Measurements from ENCODE around the gene CHD3. TPM values are rescaled to one million over a fixed set of nuclear protein-coding genes. Genes with fewer than 3 reads are reported as not detected.

Gene CHD3
- total and polyA plus RNA-seq, 2 of the 13 experiments (the other 11 are each of a cell fraction or from before 2014, with no cell fraction given): 2.7 to 3.7 TPM

DNA sequence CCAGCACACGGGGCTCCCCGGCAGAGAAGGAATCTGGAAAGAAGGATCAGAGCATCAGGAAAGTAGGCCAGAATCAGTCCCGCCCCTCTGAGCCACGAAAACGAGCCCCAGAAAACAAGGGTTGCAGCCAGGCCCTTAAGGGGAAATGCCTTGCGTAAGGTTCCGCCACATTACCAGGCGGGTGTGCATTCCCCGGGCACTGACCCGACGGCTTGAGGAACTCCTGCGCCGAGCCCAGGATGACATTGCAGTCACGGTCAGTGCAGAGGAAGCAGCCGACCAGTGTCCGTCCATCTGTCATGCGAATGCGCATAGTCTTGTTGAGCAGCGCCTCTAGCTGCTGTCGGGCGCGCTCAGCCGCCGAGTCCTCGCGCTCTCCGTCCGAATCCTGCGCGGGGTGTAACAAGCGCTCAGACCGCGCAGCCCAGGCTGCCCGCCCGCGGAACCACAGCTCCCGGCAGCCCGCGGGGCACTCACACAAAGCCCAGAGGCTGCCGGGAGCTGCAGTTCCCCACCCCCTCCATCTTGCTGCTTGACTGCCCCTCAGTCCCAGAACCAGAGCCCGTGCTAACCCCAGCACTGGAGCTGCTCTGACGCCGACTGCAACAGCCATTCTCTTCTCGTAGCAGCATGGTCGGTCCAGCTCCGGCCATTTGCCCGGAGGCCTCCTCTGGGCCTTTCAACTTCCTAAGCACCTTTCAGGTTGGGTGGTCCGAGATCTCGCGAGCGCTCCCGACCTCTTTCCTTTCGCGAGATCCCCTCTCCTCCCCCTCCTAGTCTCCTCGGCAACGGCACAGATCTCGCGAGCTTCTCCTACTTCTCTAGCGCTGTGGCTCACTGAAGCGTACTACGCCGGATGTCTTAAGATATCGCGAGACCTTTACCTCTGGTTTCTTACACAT lies 31.5 kb upstream of the CHD3 start, which contains the start of gene NAA38 (continued):
- TF ChIP-seq KMT2A (CRISPR knock-in tag; IDR thresholded peaks at IDR 0.05) (peak; percentile 43; the same call in 1 of the 2 replicates), ZNF75D (CRISPR knock-in tag; IDR thresholded peaks at IDR 0.05; ENCODE audit: borderline replicate concordance) (no peak), MTF1 (CRISPR knock-in tag; IDR thresholded peaks at IDR 0.05) (no peak), ZNF563 (CRISPR knock-in tag; IDR thresholded peaks at IDR 0.05) (peak; percentile 27; the same call in 1 of the 2 replicates), KLF16 (CRISPR knock-in tag; IDR thresholded peaks at IDR 0.05) (peak in 1 of 2 experiments; percentile 82; a peak in 2 of 4 replicates), NFATC3 (CRISPR knock-in tag; IDR thresholded peaks at IDR 0.05) (no peak), ZNF746 (CRISPR knock-in tag; IDR thresholded peaks at IDR 0.05) (no peak), SRSF1 (optimal IDR thresholded peaks at IDR 0.05; ENCODE audit: low read depth, low read length) (no peak), MAX (IDR thresholded peaks at IDR 0.05) (peak; percentile 74), ZKSCAN8 (CRISPR knock-in tag; IDR thresholded peaks at IDR 0.05; ENCODE audit: borderline replicate concordance) (0 out of 2 replicates have a peak, but pooled peaks have one; percentile 42), GMEB1 (CRISPR knock-in tag; IDR thresholded peaks at IDR 0.05; ENCODE audit: borderline replicate concordance) (peak; percentile 66; the same call in 1 of the 2 replicates), PTBP1 (IDR thresholded peaks at IDR 0.05; ENCODE audit: low read depth, low read length, poor library complexity, severe bottlenecking) (peak; percentile 22), ZUFSP (CRISPR knock-in tag; IDR thresholded peaks at IDR 0.05; ENCODE audit: borderline replicate concordance) (no peak), FOXO1 (CRISPR knock-in tag; IDR thresholded peaks at IDR 0.05) (0 out of 2 replicates have a peak, but pooled peaks have one; percentile 15), HOXA9 (CRISPR knock-in tag; IDR thresholded peaks at IDR 0.05; ENCODE audit: borderline replicate concordance) (no peak), EZH2 (conservative IDR thresholded peaks at IDR 0.05; ENCODE audit: low read depth, low read length) (no peak), MEF2D (CRISPR knock-in tag; IDR thresholded peaks at IDR 0.05) (peak; percentile 54; the same call in 1 of the 2 replicates)
- TF ChIP-seq, protein P1, sequence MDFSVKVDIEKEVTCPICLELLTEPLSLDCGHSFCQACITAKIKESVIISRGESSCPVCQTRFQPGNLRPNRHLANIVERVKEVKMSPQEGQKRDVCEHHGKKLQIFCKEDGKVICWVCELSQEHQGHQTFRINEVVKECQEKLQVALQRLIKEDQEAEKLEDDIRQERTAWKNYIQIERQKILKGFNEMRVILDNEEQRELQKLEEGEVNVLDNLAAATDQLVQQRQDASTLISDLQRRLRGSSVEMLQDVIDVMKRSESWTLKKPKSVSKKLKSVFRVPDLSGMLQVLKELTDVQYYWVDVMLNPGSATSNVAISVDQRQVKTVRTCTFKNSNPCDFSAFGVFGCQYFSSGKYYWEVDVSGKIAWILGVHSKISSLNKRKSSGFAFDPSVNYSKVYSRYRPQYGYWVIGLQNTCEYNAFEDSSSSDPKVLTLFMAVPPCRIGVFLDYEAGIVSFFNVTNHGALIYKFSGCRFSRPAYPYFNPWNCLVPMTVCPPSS (IDR thresholded peaks at IDR 0.05): no peak
- TF ChIP-seq, protein P2, sequence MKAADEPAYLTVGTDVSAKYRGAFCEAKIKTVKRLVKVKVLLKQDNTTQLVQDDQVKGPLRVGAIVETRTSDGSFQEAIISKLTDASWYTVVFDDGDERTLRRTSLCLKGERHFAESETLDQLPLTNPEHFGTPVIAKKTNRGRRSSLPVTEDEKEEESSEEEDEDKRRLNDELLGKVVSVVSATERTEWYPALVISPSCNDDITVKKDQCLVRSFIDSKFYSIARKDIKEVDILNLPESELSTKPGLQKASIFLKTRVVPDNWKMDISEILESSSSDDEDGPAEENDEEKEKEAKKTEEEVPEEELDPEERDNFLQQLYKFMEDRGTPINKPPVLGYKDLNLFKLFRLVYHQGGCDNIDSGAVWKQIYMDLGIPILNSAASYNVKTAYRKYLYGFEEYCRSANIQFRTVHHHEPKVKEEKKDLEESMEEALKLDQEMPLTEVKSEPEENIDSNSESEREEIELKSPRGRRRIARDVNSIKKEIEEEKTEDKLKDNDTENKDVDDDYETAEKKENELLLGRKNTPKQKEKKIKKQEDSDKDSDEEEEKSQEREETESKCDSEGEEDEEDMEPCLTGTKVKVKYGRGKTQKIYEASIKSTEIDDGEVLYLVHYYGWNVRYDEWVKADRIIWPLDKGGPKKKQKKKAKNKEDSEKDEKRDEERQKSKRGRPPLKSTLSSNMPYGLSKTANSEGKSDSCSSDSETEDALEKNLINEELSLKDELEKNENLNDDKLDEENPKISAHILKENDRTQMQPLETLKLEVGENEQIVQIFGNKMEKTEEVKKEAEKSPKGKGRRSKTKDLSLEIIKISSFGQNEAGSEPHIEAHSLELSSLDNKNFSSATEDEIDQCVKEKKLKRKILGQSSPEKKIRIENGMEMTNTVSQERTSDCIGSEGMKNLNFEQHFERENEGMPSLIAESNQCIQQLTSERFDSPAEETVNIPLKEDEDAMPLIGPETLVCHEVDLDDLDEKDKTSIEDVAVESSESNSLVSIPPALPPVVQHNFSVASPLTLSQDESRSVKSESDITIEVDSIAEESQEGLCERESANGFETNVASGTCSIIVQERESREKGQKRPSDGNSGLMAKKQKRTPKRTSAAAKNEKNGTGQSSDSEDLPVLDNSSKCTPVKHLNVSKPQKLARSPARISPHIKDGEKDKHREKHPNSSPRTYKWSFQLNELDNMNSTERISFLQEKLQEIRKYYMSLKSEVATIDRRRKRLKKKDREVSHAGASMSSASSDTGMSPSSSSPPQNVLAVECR (CRISPR knock-in tag; IDR thresholded peaks at IDR 0.05; ENCODE audit: borderline replicate concordance): peak; percentile 76
